SK-N-SH (cell line): ENCODE results near the gene QRICH2. TPM values are rescaled to one million over a fixed set of nuclear protein-coding genes. Genes with fewer than 3 reads are reported as not detected.

Experiments
- CTCF ChIA-PET: fragments of 300-600, 350-600 bp; formaldehyde crosslinking; extraction: SDS; loops from one replicate; lab custom pipeline; 2021; lab: Yijun Ruan, JAX
- POLR2A ChIA-PET: fragments of 350-600 bp; sonication (Branson Sonifier 250); formaldehyde crosslinking; extraction: SDS; loops from one replicate; lab custom pipeline; 2020; ENCODE audit warnings: antibody characterized with exemption, inconsistent platforms; lab: Yijun Ruan, JAX
- DNase-seq: peaks from one replicate; pipeline ENCODE4 v3.0.0; 2012
- H2AFZ ChIP-seq: fragments of 200-600 bp; sonication (generic); 2 replicates; pipeline ENCODE4 v1.8.1; 2016; ENCODE audit warnings: antibody characterized with exemption, mild to moderate bottlenecking, low read depth
- H3F3A ChIP-seq: fragments of 200-600 bp; sonication (generic); replicated peaks from 2 replicates; pipeline ENCODE3; 2016; ENCODE audit warnings: antibody characterized with exemption, mild to moderate bottlenecking; ENCODE audit not compliant: insufficient read depth
- H3K27ac ChIP-seq, 2 experiments: fragments of 200-500 bp in 1 of 2; fragments of 200-600 bp in 1 of 2; sonication (Bioruptor generic) in 1 of 2; sonication (generic), shearing (Covaris generic) in 1 of 2; 2 replicates each; pipeline versions ENCODE4 v1.5.1 to v1.6.1; 2014 to 2016; ENCODE audit warnings: low read depth in 2 of 2, inconsistent platforms in 1 of 2, low read length in 1 of 2, mild to moderate bottlenecking in 1 of 2, mixed read lengths in 1 of 2
- H3K27me3 ChIP-seq: fragments of 200-600 bp; sonication (generic), shearing (Covaris generic); 2 replicates; pipeline ENCODE4 v1.6.1; 2016; ENCODE audit warnings: mixed run types; ENCODE audit not compliant: insufficient read depth
- H3K36me3 ChIP-seq, 2 experiments: fragments of 200-500 bp in 1 of 2; fragments of 200-600 bp in 1 of 2; sonication (Bioruptor generic) in 1 of 2; sonication (generic) in 1 of 2; replicated peaks in 1 of 2; 2 replicates each; pipeline versions ENCODE3 to v1.5.1; 2014 to 2016; ENCODE audit warnings: low read length in 1 of 2, mild to moderate bottlenecking in 1 of 2; ENCODE audit not compliant: insufficient read depth in 2 of 2, control insufficient read depth in 1 of 2
- H3K4me1 ChIP-seq, 2 experiments: fragments of 200-500 bp in 1 of 2; fragments of 200-600 bp in 1 of 2; sonication (Bioruptor generic) in 1 of 2; sonication (generic), shearing (Covaris generic) in 1 of 2; 2 replicates each; pipeline versions ENCODE4 v1.5.1 to v1.6.1; 2014 to 2016; ENCODE audit warnings: low read depth in 1 of 2, low read length in 1 of 2, mixed run types in 1 of 2; ENCODE audit not compliant: insufficient read depth in 2 of 2, control insufficient read depth in 1 of 2
- H3K4me2 ChIP-seq: fragments of 200-600 bp; sonication (generic), shearing (Covaris generic); 2 replicates; pipeline ENCODE4 v1.6.1; 2017; ENCODE audit warnings: mixed run types
- H3K4me3 ChIP-seq, 2 experiments: fragments of 200-500 bp in 1 of 2; fragments of 200-600 bp in 1 of 2; sonication (Bioruptor generic) in 1 of 2; sonication (generic), shearing (Covaris generic) in 1 of 2; 2 replicates each; pipeline versions ENCODE4 v1.5.1 to v1.8.1; 2014 to 2016; ENCODE audit warnings: low read depth in 2 of 2, inconsistent platforms in 1 of 2, low read length in 1 of 2, mild to moderate bottlenecking in 1 of 2, mixed read lengths in 1 of 2, moderate library complexity in 1 of 2
- H3K79me2 ChIP-seq: fragments of 200-600 bp; sonication (generic); 2 replicates; pipeline ENCODE4 v1.8.1; 2017; ENCODE audit warnings: mild to moderate bottlenecking; ENCODE audit not compliant: insufficient read depth
- H3K9ac ChIP-seq: fragments of 200-600 bp; sonication (generic); 2 replicates; pipeline ENCODE4 v1.6.1; 2017; ENCODE audit warnings: mixed run types
- H3K9me2 ChIP-seq: fragments of 200-600 bp; sonication (generic); 2 replicates; pipeline ENCODE4 v1.6.1; 2017; ENCODE audit warnings: mixed run types
- H3K9me3 ChIP-seq: fragments of 200-600 bp; sonication (generic); 2 replicates; pipeline ENCODE4 v1.6.1; 2017; ENCODE audit warnings: mixed run types, mild to moderate bottlenecking, moderate library complexity
- H4K20me1 ChIP-seq: fragments of 200-600 bp; sonication (generic); 2 replicates; pipeline ENCODE4 v1.6.1; 2017; ENCODE audit warnings: mild to moderate bottlenecking, mixed run types; ENCODE audit not compliant: insufficient read depth
- CTCF ChIP-seq: fragments of 200-600 bp; sonication (generic); IDR thresholded peaks from 2 replicates; pipeline ENCODE4 v1.6.1; 2017; ENCODE audit warnings: antibody characterized with exemption, mild to moderate bottlenecking, moderate library complexity
- FOXJ3 ChIP-seq: sonication (generic); formaldehyde crosslinking; IDR thresholded peaks from 2 replicates; pipeline ENCODE4 v1.5.1; 2020; ENCODE audit warnings: mild to moderate bottlenecking, missing genetic modification reagents
- GATA2 ChIP-seq: sonication (generic); formaldehyde crosslinking; IDR thresholded peaks from 2 replicates; pipeline ENCODE4 v1.5.0; 2020; ENCODE audit warnings: mild to moderate bottlenecking, missing genetic modification reagents
- IRF3 ChIP-seq: fragments of 150-350 bp; IDR thresholded peaks from 2 replicates; pipeline ENCODE4 v1.6.1; 2016; ENCODE audit warnings: mild to moderate bottlenecking, low read depth, low read length
- JUND ChIP-seq: IDR thresholded peaks from 2 replicates; pipeline ENCODE4 v1.4.0; 2012
- MEF2A ChIP-seq: IDR thresholded peaks from 2 replicates; pipeline ENCODE4 v1.4.0; 2012; ENCODE audit warnings: low read depth, borderline replicate concordance
- RAD21 ChIP-seq: IDR thresholded peaks from 2 replicates; pipeline ENCODE4 v1.6.1; 2012; ENCODE audit warnings: mild to moderate bottlenecking, low read length
- REST ChIP-seq: IDR thresholded peaks from 2 replicates; pipeline ENCODE4 v1.6.1; 2012; ENCODE audit warnings: mild to moderate bottlenecking, low read depth, low read length, moderate library complexity
- TEAD4 ChIP-seq: IDR thresholded peaks from 2 replicates; pipeline ENCODE4 v1.4.0; 2012; ENCODE audit warnings: mild to moderate bottlenecking, borderline replicate concordance; ENCODE audit not compliant: insufficient read depth
- WGBS: methylation state at CpG from one replicate; pipeline ENCODE4 v1.1.6; 2017; ENCODE audit warnings: low lambda C conversion rate; 5-methylcytosine and 5-hydroxymethylcytosine counted together
- polyA plus RNA-seq, 3 experiments: library from polyadenylated mRNA; depleted of rRNA; stranded (reverse); fragments of >200 nt; gene quantifications; 2 replicates each; pipeline ENCODE4 v1.2.3, GENCODE V29; 2012

QRICH2 gene
- polyA plus RNA-seq, 1 of the 3 experiments (the other 2 are of a cell fraction): 6.2 TPM

- H3K36me3 ChIP-seq: no peaks in the 10 kb centered on the region
- no peaks in the 10 kb centered on the region for H4K20me1 ChIP-seq
- H3K9ac ChIP-seq: no peak overlapping the region
- ChIA-PET CTCF (interaction anchor here (0.7 to 8.8 kb wide), 30 partner anchors 9 to 311 kb away, joined by 3 to 332 read pairs (median 26); partner anchors contain the start of genes EXOC7, FOXJ1, QRICH2 and RNF157), POLR2A (interaction anchor here (1.6 kb wide), 1 partner anchor 139 kb away, joined by 4 read pairs; no protein-coding TSS in a partner anchor)
- no peak for DNase-seq
- H3K27me3 ChIP-seq: no peaks in the 10 kb centered on the region
- no peaks in the 10 kb centered on the region for H3K9me3 ChIP-seq
- 88% methylated on average over 12 of the region's 15 CpGs for WGBS
- peaks cover 5 to 10% of the 10 kb centered on the region in 2 experiments; a peak in 1 of 4 replicates for H3K4me1 ChIP-seq
- H3K4me3 ChIP-seq: no peak overlapping the region
- no peaks in the 10 kb centered on the region for H3K79me2 ChIP-seq
- H3F3A ChIP-seq: no peaks in the 10 kb centered on the region
- TF ChIP-seq FOXJ3 (CRISPR knock-in tag) (no peak), RAD21 (no peak), CTCF (no peak), TEAD4 (no peak), GATA2 (CRISPR knock-in tag) (no peak), MEF2A (no peak), JUND (no peak), IRF3 (no peak), REST (no peak)
- no peaks in the 10 kb centered on the region for H3K9me2 ChIP-seq
- H2AFZ ChIP-seq: no peak overlapping the region
- no peak overlapping the region for H3K4me2 ChIP-seq
- H3K27ac ChIP-seq: no peak overlapping the region
These were observed 27.4 kb downstream of the QRICH2 start for GRCh38 chr17:76280650-76281049.
